Heart left ventricle (tissue), 16 donors: Measurements from ENCODE around the gene C10orf53. TPM values are rescaled to one million over a fixed set of nuclear protein-coding genes. Genes with fewer than 3 reads are reported as not detected.

Source experiments
- ATAC-seq, 4 donors: fragments of 200-7000 bp; cut with Tn5 transposase; one replicate each; pipeline ENCODE4 v1.9.1; 2020 to 2022; ENCODE audit warnings: moderate library complexity in 4 of 4, mild to moderate bottlenecking in 3 of 4, moderate number of reproducible peaks in 1 of 4
- DNase-seq, 5 donors: peaks; one replicate each; pipeline ENCODE4 v3.0.0-alpha.2; 2020
- H3K27ac ChIP-seq, 12 donors: fragments of 200-600 bp; sonication (generic) in 4 of 12; one replicate each; pipeline versions ENCODE4 v1.5.0 to v1.8.0; 2016 to 2022; ENCODE audit warnings: mild to moderate bottlenecking in 2 of 12
- H3K27me3 ChIP-seq, 9 donors: fragments of 200-600 bp; sonication (generic) in 2 of 9; one replicate each; pipeline versions ENCODE4 v1.5.1 to v1.8.0; 2016 to 2022; ENCODE audit warnings: mild to moderate bottlenecking in 3 of 9
- H3K36me3 ChIP-seq, 9 donors: fragments of 200-600 bp; sonication (generic) in 2 of 9; one replicate each; pipeline versions ENCODE4 v1.5.0 to v1.8.0; 2018 to 2022; ENCODE audit warnings: mild to moderate bottlenecking in 2 of 9
- H3K4me1 ChIP-seq, 12 donors: fragments of 200-600 bp; sonication (generic) in 4 of 12; one replicate each; pipeline versions ENCODE4 v1.5.0 to v1.8.0; 2016 to 2022; ENCODE audit warnings: mild to moderate bottlenecking in 3 of 12
- H3K4me3 ChIP-seq, 12 donors: fragments of 200-600 bp; sonication (generic) in 4 of 12; one replicate each; pipeline versions ENCODE4 v1.5.0 to v1.8.0; 2017 to 2022; ENCODE audit warnings: mild to moderate bottlenecking in 9 of 12, moderate library complexity in 4 of 12
- H3K9me3 ChIP-seq, 12 donors: fragments of 200-600 bp; sonication (generic) in 4 of 12; one replicate each; pipeline versions ENCODE4 v1.5.0 to v1.8.0; 2016 to 2022; ENCODE audit warnings: mild to moderate bottlenecking in 1 of 12
- CTCF ChIP-seq, 12 donors: fragments of 200-600 bp; sonication (generic) in 4 of 12; IDR thresholded peaks; one replicate each; pipeline versions ENCODE4 v1.5.0 to v1.8.0; 2018 to 2022; ENCODE audit warnings: antibody characterized with exemption in 12 of 12, mild to moderate bottlenecking in 5 of 12
- POLR2A ChIP-seq, 2 donors: fragments of 450-650 bp; IDR thresholded peaks; one replicate each; pipeline ENCODE4 v1.6.1; 2017; ENCODE audit warnings: antibody characterized with exemption in 2 of 2, mild to moderate bottlenecking in 2 of 2, moderate library complexity in 2 of 2
- WGBS, 4 donors: extraction: QIAGEN DNeasy Blood & Tissue Kit in 2 of 4; methylation state at CpG; one replicate each; pipeline versions ENCODE4 v1.1.5 to v1.1.7; 2013 to 2018; 5-methylcytosine and 5-hydroxymethylcytosine counted together
- intact Hi-C, 10 donors: fragments of 100-400 bp; cut with DNase I; formaldehyde crosslinking; loops; one replicate each; pipeline versions ENCODE4 v1.11.1 to v1.14.2; 2022
- polyA plus RNA-seq, 2 donors: library from polyadenylated mRNA; stranded (reverse); fragments of 200-250 nt; gene quantifications; one replicate each; pipeline ENCODE4 v1.2.3, GENCODE V29; 2013
- total RNA-seq, 9 donors: library from RNA; depleted of rRNA in 2 of 9; stranded (reverse); fragments of >200 nt in 2 of 9; fragmentation: NEBNext Ultra II Directional in 3 of 9; extraction: Animal tissue kit (Norgen Biotek cat#: 25700) in 3 of 9; gene quantifications; one replicate each; pipeline versions ENCODE4 v1.1.0 to v1.2.4, GENCODE V29; 2016 to 2023
- donor health status: ischemic (EF 13 %, LVEDD 7.1; RV severe dilation, severe dysfunction).
- donor health status: healthy with polysubstance abuse.
- donor health status: DM: no; HTN: yes; CAD: no.
- donor health status: DM: no; HTN: no; CAD: no.
- donor health status: ischemic (EF 25% LVEDD 6.9; RV normal size, moderate dysfunction).
- donor health status: ischemic (EF 25% LVEDD 5.7; RV mildly dilated, moderate dysfunction).
- donor health status: healthy.
- donor health status: DM: yes; HTN: yes; CAD: no.
- donor health status: ischemic (EF 35%, LVEDD 5.7; RV mildly dilated, moderate dysfunction).
- donor health status: nonischemic (EF 11% LVEDD 7.7; RV severe dilation, severe dysfunction).
- donor health status: DM: yes; HTN: yes; CAD: no.
- donor health status: PGD.
- donor health status: ischemic (EF 29% LVEDD 5.4; RV normal size, mild dysfunction).
- donor health status: nonischemic (EF 23%, LVEDD 6.1; RV moderate dilation, normal function).

Gene C10orf53
- total and polyA plus RNA-seq, 11 donors = not detected

GRCh38 chr10:49743464-49744075 lies 64.1 kb downstream of the C10orf53 start:
- Histone ChIP-seq H3K27ac (no peak overlapping the region), H3K4me3 (no peak overlapping the region), H3K36me3 (no peaks in the 10 kb centered on the region), H3K4me1 (no peaks in the 10 kb centered on the region), H3K9me3 (no peaks in the 10 kb centered on the region), H3K27me3 (no peaks in the 10 kb centered on the region)
- 84 to 94% (median 88%) methylated on average over 6 to 19 of the region's 19 CpGs for WGBS, 4 donors
- ATAC-seq (no peak), DNase-seq (no peak)
- intact Hi-C loops = no loop called here
- no peak for TF ChIP-seq POLR2A (IDR thresholded peaks at IDR 0.05)
- TF ChIP-seq CTCF (IDR thresholded peaks at IDR 0.05) = no peak

GRCh38 chr10:49744091-49744685 lies 64.7 kb downstream of the C10orf53 start:
- Histone ChIP-seq H3K4me3 (no peak overlapping the region), H3K27me3 (no peaks in the 10 kb centered on the region), H3K9me3 (no peaks in the 10 kb centered on the region), H3K36me3 (no peaks in the 10 kb centered on the region), H3K4me1 (no peaks in the 10 kb centered on the region), H3K27ac (no peak overlapping the region)
- no peak for ATAC-seq
- no peak for TF ChIP-seq POLR2A (IDR thresholded peaks at IDR 0.05)
- no peak for TF ChIP-seq CTCF (IDR thresholded peaks at IDR 0.05)
- WGBS, 4 donors = 68 to 93% (median 82%) methylated on average over 6 of the region's 6 CpGs
- DNase-seq = no peak
- intact Hi-C loops = no loop called here

- ATAC-seq = no peak
- intact Hi-C loops = no loop called here
- TF ChIP-seq CTCF (IDR thresholded peaks at IDR 0.05) (no peak), POLR2A (IDR thresholded peaks at IDR 0.05) (no peak)
Measured at GRCh38 chr10:49744924-49745605, 65.6 kb downstream of the C10orf53 start.

GRCh38 chr10:49745756-49746155 lies 66.3 kb downstream of the C10orf53 start:
- H3K36me3 ChIP-seq = no peaks in the 10 kb centered on the region
- intact Hi-C loops = no loop called here
- ATAC-seq (no peak), DNase-seq (peak in 1 of 5 donors; percentile 20)
- H3K4me3 ChIP-seq = no peak overlapping the region
- 91 to 94% (median 92%) methylated on average over 12 of the region's 12 CpGs for WGBS, 4 donors
- no peaks in the 10 kb centered on the region for H3K4me1 ChIP-seq
- H3K27me3 ChIP-seq = peaks cover 0 to 3% (median 0%) of the 10 kb centered on the region in 9 donors
- no peak for TF ChIP-seq CTCF (IDR thresholded peaks at IDR 0.05)
- no peak for TF ChIP-seq POLR2A (IDR thresholded peaks at IDR 0.05)
- no peak overlapping the region for H3K27ac ChIP-seq
- no peaks in the 10 kb centered on the region for H3K9me3 ChIP-seq

More at GRCh38 chr10:49744924-49745605, 65.6 kb downstream of the C10orf53 start:
- no peaks in the 10 kb centered on the region for H3K4me1 ChIP-seq
- H3K27ac ChIP-seq = no peak overlapping the region
- 80 to 87% (median 81%) methylated on average over 7 to 13 of the region's 13 CpGs for WGBS, 4 donors
- peaks cover 0 to 3% (median 0%) of the 10 kb centered on the region in 9 donors for H3K27me3 ChIP-seq
- H3K4me3 ChIP-seq = no peak overlapping the region
- H3K9me3 ChIP-seq = no peaks in the 10 kb centered on the region
- no peaks in the 10 kb centered on the region for H3K36me3 ChIP-seq
- DNase-seq = no peak
